Activated T-cell treated with anti-CD3 and anti-CD28 coated beads, Interleukin-2, amount 50 U/mL, for 72 hours (primary cell): ENCODE results near the gene WDFY4. TPM values are rescaled to one million over a fixed set of nuclear protein-coding genes. Genes with fewer than 3 reads are reported as not detected.

ENCODE experiments used
- ATAC-seq, 2 donors: fragments of 150-1000 bp; cut with Tn5 transposase; replicated peaks in 1 of 2; 2 replicates each; pipeline ENCODE4 v1.10.0; 2021; ENCODE audit warnings: moderate library complexity in 2 of 2, mild to moderate bottlenecking in 1 of 2
- DNase-seq, 2 donors: peaks; one replicate each; pipeline ENCODE4 v3.0.0; 2021 to 2022; ENCODE audit warnings: mixed read lengths in 1 of 2
- H3K27ac Mint-ChIP-seq: one replicate; pipeline ENCODE4 v1.8.0; 2022; ENCODE audit warnings: mild to moderate bottlenecking, moderate library complexity, mixed read lengths
- H3K27me3 Mint-ChIP-seq: one replicate; pipeline ENCODE4 v1.8.0; 2022; ENCODE audit warnings: low read depth, mixed read lengths
- H3K36me3 Mint-ChIP-seq, 2 donors: one replicate each; pipeline ENCODE4 v1.8.0; 2022; ENCODE audit warnings: mixed read lengths in 2 of 2, mild to moderate bottlenecking in 1 of 2; ENCODE audit not compliant: insufficient read depth in 2 of 2
- H3K4me1 Mint-ChIP-seq: one replicate; pipeline ENCODE4 v1.8.0; 2022; ENCODE audit warnings: low read depth, mixed read lengths
- H3K4me3 Mint-ChIP-seq, 2 donors: one replicate each; pipeline ENCODE4 v1.8.0; 2022; ENCODE audit warnings: mild to moderate bottlenecking in 2 of 2, mixed read lengths in 2 of 2, moderate library complexity in 2 of 2
- H3K9me3 Mint-ChIP-seq, 2 donors: one replicate each; pipeline ENCODE4 v1.8.0; 2022; ENCODE audit warnings: mixed read lengths in 2 of 2
- total RNA-seq, 2 donors: library from RNA; stranded (reverse); gene quantifications; one replicate each; pipeline ENCODE4 v1.2.3, GENCODE V29; 2022

The WDFY4 gene
- total RNA-seq, 2 donors from 2014 or later, result 0.58 to 1.7 TPM

DNA sequence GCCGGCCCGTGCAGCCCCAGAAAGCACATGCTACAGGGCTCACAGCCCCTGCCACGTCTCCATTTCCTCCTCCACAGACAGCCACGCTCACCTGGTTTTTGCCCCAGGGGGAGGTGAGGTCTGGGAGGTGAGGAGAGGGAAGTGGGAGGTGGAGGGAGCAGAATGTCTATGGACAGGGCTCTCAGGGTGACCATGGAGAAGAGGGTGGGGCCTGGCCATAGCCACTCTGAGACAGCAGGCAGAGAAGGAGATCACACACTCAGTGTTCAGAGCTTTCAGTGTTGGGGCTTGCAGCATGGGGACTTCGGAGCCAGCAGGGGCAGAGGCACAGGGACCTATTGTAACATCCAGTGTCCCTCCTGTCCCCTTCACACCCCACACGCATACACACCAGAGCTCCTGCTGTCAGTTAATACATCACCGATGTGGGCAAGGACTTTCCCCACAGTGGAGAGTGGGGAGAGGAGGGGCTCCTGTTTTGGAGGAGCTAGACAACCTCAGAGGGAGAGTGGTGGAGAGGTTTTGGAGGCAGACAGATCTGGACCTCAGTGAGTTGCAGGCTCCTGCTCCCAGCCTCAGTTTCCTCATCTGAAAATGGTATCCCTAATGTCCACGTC is 14.4 kb downstream of the WDFY4 start:
- Mint-ChIP-seq H3K4me3 (no peak overlapping the region), H3K27ac (no peak overlapping the region), H3K36me3 (no peaks in the 10 kb centered on the region), H3K4me1 (no peaks in the 10 kb centered on the region), H3K9me3 (no peaks in the 10 kb centered on the region), H3K27me3 (no peaks in the 10 kb centered on the region)
- no peak for ATAC-seq
- DNase-seq, result no peak

DNA sequence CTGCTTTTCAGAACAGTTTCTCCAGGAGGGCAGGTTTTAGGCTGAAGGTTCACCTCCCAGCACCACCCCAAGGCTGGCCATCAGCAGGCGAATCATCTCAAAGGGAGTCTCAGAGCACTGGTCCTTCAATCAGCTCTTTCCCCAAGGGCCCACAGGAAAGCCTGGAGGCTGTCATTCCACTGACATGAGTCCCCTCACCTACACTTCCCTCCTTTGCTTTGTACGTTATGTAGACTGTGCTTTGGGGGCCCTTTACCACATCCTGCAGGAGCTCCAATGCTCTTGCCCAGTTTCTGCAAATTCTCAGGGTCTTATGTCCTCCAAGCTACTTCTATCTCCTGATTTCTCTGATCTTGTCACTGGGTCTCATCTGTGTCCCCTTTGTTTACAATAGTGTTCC is 15.4 kb downstream of the WDFY4 start:
- no peaks in the 10 kb centered on the region for H3K27me3 Mint-ChIP-seq
- H3K36me3 Mint-ChIP-seq, result no peaks in the 10 kb centered on the region
- H3K4me1 Mint-ChIP-seq, result no peaks in the 10 kb centered on the region
- H3K9me3 Mint-ChIP-seq, result no peaks in the 10 kb centered on the region
- DNase-seq (no peak), ATAC-seq (no peak)
- H3K27ac Mint-ChIP-seq, result no peak overlapping the region
- no peak overlapping the region for H3K4me3 Mint-ChIP-seq

DNA sequence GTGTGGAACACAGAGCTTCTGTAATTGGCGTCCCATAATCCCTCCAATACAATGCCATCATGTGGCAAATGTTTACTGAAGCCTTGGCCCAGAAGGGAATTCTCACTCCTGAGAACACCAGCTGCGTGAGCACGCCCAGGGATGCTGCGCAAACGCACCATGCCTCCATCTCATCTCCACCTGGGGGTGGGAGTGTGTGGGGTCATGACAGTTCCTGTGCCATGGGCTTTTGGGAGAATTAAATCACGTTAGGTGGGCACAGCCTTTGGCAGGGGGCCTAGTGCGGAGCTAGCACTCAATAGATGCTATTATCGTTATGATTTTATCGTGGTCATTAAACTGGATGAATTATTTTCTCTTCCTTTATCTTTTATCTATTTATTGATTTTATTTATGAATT is 15.8 kb downstream of the WDFY4 start:
- ATAC-seq, result no peak
- no peak for DNase-seq
- no peaks in the 10 kb centered on the region for H3K9me3 Mint-ChIP-seq
- H3K27ac Mint-ChIP-seq, result no peak overlapping the region
- H3K4me1 Mint-ChIP-seq, result no peaks in the 10 kb centered on the region
- H3K36me3 Mint-ChIP-seq, result no peaks in the 10 kb centered on the region
- no peak overlapping the region for H3K4me3 Mint-ChIP-seq
- H3K27me3 Mint-ChIP-seq, result no peaks in the 10 kb centered on the region

DNA sequence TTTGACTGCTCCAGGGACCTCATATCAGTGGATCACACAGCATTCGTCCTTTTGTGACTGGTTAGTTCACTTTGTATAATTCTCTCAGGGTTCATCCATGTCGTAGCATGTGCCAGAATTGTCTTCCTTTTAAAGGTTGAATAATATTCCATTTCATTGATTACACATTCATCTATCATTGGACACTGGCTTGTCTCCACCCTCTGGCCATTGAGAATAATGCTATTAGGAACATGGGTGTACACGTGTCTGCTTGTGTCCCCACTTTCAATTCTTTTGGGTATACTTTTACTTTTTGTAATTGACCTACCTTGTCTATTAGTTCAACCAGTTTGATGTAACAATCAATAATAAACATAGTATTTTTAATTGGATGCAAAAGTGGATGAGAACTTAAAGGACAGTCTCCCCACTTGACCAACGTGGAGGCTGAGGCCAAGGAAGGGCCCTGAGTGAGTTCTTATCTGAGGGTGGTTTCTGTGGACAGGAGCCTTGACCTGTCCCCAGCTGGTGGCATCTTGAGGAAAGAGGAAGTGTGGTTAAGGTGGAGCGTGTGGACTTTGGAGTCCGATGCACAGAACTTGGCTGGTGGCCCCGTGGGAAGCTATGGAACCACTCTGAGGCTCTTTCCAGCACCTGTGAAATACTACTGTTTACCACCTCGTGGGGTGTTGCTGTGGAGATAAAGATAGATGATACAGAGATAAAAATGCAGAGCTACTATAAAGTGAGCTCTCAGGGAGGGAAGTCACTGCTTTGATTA is 16.6 kb downstream of the WDFY4 start:
- H3K27me3 Mint-ChIP-seq, result no peaks in the 10 kb centered on the region
- no peaks in the 10 kb centered on the region for H3K9me3 Mint-ChIP-seq
- no peak overlapping the region for H3K27ac Mint-ChIP-seq
- H3K4me3 Mint-ChIP-seq, result no peak overlapping the region
- H3K4me1 Mint-ChIP-seq, result no peaks in the 10 kb centered on the region
- no peak for ATAC-seq
- no peaks in the 10 kb centered on the region for H3K36me3 Mint-ChIP-seq
- no peak for DNase-seq

DNA sequence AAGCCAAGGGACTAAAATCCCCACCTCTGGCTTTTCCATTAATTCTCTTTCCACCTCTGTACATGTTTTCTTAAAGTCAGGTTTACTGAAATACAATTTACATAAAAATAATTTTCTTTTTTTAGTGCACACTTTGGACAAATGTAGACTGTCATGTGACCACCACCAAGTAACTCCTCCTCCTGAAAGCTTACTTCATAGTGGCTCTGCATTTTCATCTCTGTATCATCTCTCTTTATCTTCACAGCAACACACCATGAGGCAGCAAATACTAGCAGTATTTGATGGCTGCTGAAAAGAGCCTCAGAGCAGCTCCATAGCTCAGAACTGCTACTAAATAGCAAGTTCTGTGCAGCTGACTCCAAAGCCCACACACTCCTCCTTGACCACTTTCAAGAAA is 17.3 kb downstream of the WDFY4 start:
- Mint-ChIP-seq H3K27ac (no peak overlapping the region), H3K4me3 (no peak overlapping the region), H3K27me3 (no peaks in the 10 kb centered on the region), H3K9me3 (no peaks in the 10 kb centered on the region), H3K36me3 (no peaks in the 10 kb centered on the region), H3K4me1 (no peaks in the 10 kb centered on the region)
- no peak for DNase-seq
- no peak for ATAC-seq

DNA sequence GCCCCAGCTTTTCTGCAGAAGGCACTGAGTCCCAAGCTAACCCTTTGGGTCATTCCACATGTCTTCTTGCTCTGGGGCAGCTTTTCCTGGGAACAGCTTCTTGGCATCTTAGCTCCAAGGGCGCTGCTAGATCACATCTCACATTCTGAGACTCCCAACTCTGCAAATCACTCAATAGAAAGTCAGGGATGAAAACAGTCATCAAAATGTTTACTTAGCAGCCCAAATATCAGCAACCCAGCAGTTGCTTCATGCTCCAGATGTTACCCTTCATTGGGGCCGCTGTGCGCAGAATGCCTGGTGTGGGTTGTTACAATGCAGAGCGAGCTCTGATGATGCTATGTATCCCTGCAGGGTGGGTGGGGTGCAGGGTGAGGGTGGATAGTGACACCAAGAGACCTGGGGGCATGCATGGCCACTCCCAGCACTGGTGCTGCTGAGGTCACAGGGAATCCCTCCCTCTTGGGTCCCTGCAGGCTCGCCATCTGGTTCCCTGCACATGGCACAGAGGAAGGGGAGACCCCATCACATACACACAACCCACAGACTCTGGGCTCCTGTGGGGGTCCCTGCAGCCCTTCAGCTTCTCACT is 19.0 kb downstream of the WDFY4 start:
- no peak for DNase-seq
- ATAC-seq, result no peak
- H3K36me3 Mint-ChIP-seq, result no peaks in the 10 kb centered on the region
- H3K4me3 Mint-ChIP-seq, result no peak overlapping the region
- no peak overlapping the region for H3K27ac Mint-ChIP-seq
- H3K4me1 Mint-ChIP-seq, result no peaks in the 10 kb centered on the region
- H3K27me3 Mint-ChIP-seq, result peaks cover 6% of the 10 kb centered on the region
- H3K9me3 Mint-ChIP-seq, result no peaks in the 10 kb centered on the region

DNA sequence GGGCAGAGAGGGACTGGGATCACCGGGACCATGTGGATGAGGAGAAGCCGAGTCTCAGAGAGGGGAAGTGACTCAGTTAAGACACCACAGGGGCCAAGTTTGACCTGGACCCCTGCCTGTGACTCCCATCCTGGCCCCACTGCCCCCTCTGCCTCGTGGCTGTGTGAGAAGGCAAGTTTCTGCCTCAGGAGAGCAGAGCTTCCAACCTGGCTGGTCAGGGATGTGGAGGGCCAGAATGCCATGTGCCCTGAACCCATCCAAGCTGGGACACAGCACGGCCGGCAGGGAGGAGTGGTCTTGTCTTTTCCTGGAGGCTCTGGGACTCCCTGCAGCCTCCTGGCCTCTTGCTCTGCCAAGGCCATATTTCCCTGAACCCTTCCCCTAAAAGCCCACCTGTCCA is 19.5 kb downstream of the WDFY4 start:
- no peak for DNase-seq
- H3K27ac Mint-ChIP-seq, result no peak overlapping the region
- H3K36me3 Mint-ChIP-seq, result no peaks in the 10 kb centered on the region
- no peaks in the 10 kb centered on the region for H3K4me1 Mint-ChIP-seq
- H3K27me3 Mint-ChIP-seq, result peaks cover 6% of the 10 kb centered on the region
- no peaks in the 10 kb centered on the region for H3K9me3 Mint-ChIP-seq
- ATAC-seq, result no peak
- no peak overlapping the region for H3K4me3 Mint-ChIP-seq

DNA sequence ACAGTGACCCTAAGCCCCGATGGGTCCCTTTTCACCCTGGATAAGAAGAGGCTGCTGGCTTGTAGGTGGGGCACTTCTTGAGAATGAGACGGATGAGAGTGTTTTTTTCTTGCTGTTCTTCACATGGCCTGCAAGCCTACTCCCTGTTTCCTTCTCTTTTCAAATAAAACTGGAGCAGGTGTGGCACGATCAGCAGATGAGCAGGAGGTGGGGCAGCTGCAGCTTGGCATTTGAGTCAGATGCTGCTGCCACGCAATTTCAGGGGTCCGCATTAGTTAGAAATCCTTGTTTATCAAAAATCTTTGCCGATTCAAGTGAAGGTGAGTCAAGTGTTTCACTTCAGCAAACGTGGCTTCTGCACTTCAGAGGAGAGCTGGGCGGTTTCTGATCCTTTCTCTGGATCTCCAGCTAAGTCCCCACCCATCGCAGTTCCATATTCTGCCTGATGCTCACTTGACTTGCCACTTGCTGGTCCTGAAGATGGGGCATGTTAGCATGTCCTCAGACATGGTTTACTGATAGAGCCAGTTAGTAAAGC is 20.8 kb downstream of the WDFY4 start:
- ATAC-seq, result no peak
- no peak for DNase-seq

DNA sequence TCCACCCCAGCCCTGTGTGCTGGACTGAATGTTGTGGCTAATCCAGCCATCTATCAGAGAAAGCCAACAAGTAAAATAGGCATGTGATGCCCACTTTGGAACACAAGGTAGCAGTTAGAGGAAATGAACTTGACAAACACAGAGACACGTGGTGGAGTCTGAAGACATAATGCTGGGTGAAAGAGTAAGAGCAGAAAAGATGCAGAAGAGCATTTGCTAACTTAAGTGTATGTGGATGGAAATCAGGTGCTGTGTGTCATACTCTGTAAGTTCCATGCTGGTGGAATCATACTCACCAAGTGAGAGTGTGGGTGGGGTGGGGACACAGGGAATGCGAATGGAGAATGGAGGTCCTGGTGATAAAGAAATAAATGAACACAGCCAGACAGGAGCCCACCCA is 22.8 kb downstream of the WDFY4 start:
- H3K36me3 Mint-ChIP-seq, result no peaks in the 10 kb centered on the region
- H3K4me3 Mint-ChIP-seq, result no peak overlapping the region
- H3K27me3 Mint-ChIP-seq, result peaks cover 6% of the 10 kb centered on the region
- no peaks in the 10 kb centered on the region for H3K9me3 Mint-ChIP-seq
- H3K4me1 Mint-ChIP-seq, result no peaks in the 10 kb centered on the region
- no peak for DNase-seq
- no peak for ATAC-seq
- H3K27ac Mint-ChIP-seq, result no peak overlapping the region

More for the DNA sequence above, 20.8 kb downstream of the WDFY4 start:
- Mint-ChIP-seq H3K4me3 (no peak overlapping the region), H3K4me1 (no peaks in the 10 kb centered on the region), H3K9me3 (no peaks in the 10 kb centered on the region), H3K27ac (no peak overlapping the region), H3K36me3 (no peaks in the 10 kb centered on the region), H3K27me3 (peaks cover 6% of the 10 kb centered on the region)

DNA sequence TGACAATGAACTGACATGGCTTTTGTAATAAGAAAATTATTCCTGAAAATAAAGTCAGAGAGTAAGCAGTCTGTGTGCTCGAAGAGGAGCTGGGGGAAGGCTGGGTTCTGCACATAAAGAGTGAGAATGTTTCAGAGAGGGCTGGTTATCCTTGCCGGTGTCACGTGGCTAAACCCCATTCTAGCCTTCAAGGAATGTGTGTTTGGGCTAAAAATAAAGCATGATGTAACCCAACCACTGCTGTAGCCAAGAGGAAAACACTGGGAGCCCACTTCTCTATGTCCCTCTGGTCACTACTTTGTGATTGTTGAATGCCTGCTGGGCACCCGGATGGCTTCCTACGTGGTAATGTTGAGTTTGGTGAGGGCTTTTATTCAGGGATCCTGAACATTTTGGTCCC is 23.5 kb downstream of the WDFY4 start:
- no peaks in the 10 kb centered on the region for H3K36me3 Mint-ChIP-seq

DNA sequence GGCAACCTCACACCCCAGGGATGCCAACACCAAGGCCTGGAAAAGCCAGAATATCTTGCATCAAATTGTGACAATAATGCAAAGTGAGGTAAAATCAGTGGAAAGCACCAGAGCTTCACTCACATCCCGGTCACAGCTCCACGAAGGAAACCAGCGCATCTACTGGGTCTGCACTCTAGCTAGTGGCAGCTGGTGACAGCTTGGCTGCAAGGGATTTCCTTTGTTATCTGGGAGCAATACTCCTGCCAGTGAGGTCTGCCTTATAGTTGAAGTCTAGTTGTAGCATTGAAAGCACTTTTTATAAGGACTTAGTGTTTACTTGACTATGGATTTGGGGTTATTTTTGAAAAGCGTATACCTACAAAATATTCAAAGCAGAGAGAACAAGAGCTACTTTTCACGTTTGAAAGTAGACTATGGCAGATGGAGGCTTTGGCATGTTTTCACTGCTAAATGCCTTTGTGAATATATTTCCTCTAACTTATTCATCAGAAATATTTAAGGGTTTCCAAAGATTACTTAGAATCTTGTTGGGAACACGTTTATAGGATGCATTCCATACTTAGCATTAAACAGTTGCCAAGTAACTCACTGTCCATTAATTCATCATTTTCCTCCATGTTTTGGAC is 26.1 kb downstream of the WDFY4 start:
- no peaks in the 10 kb centered on the region for H3K36me3 Mint-ChIP-seq
- no peaks in the 10 kb centered on the region for H3K9me3 Mint-ChIP-seq
- no peak overlapping the region for H3K4me3 Mint-ChIP-seq
- no peak for DNase-seq
- peaks cover 6% of the 10 kb centered on the region for H3K27me3 Mint-ChIP-seq
- ATAC-seq, result no peak
- H3K27ac Mint-ChIP-seq, result no peak overlapping the region
- H3K4me1 Mint-ChIP-seq, result no peaks in the 10 kb centered on the region

More for the DNA sequence above, 23.5 kb downstream of the WDFY4 start:
- DNase-seq (no peak), ATAC-seq (no peak)
- Mint-ChIP-seq H3K27ac (no peak overlapping the region), H3K4me1 (no peaks in the 10 kb centered on the region), H3K27me3 (peaks cover 6% of the 10 kb centered on the region), H3K4me3 (no peak overlapping the region), H3K9me3 (no peaks in the 10 kb centered on the region)

DNA sequence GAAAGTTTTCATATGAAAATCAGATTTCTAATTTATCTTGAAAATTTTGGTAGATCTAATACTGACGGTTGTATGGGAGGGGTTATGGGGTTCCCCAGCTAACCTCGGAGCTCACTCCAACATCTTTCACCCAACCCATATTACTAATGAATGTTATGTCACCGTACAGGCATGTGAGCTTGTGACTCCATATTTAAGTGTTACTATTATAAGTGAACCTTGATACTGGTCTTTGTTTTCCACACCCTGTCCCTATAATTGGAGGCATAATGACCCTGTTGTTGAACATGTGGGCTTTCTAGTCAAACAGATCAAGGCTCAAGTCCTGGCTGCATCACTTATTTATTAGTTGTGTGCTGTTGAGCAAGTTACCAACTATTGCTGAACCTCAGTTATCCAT is 27.2 kb downstream of the WDFY4 start:
- Mint-ChIP-seq H3K27me3 (peaks cover 6% of the 10 kb centered on the region), H3K36me3 (no peaks in the 10 kb centered on the region), H3K27ac (no peak overlapping the region), H3K9me3 (no peaks in the 10 kb centered on the region), H3K4me1 (no peaks in the 10 kb centered on the region), H3K4me3 (no peak overlapping the region)
- DNase-seq, result no peak
- no peak for ATAC-seq

DNA sequence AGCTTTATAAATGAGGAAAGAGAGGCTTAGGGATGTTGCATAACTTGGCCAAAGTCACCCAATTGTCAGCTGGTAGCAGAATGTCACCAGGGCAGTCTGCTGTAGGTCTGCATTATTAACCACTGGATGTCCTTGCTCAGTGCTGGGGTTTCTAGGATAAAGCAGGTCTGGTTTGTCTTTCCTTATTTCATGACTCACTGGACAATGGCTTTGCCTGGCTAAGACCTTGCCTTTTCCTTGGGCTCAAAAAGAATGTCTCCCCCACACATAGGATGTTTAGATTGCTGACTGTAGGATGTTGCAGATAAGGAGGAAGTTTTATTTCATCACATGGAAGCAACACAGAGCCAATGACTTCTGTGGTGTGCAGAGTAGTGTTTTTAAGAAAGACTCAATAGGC is 29.4 kb downstream of the WDFY4 start:
- H3K4me1 Mint-ChIP-seq, result no peaks in the 10 kb centered on the region
- no peaks in the 10 kb centered on the region for H3K36me3 Mint-ChIP-seq
- no peak overlapping the region for H3K27ac Mint-ChIP-seq
- no peaks in the 10 kb centered on the region for H3K9me3 Mint-ChIP-seq
- no peaks in the 10 kb centered on the region for H3K27me3 Mint-ChIP-seq
- DNase-seq (no peak), ATAC-seq (no peak)
- no peak overlapping the region for H3K4me3 Mint-ChIP-seq
